ENCODE measurements around the gene MYLIP. TPM values are rescaled to one million over a fixed set of nuclear protein-coding genes. Genes with fewer than 3 reads are reported as not detected.
A peak's percentile ranks its signal among the peaks of the same experiment; 100 is the strongest.

MYLIP gene
- total RNA-seq, 1 experiment from 2014 or later, result 50.0 TPM

DNA sequence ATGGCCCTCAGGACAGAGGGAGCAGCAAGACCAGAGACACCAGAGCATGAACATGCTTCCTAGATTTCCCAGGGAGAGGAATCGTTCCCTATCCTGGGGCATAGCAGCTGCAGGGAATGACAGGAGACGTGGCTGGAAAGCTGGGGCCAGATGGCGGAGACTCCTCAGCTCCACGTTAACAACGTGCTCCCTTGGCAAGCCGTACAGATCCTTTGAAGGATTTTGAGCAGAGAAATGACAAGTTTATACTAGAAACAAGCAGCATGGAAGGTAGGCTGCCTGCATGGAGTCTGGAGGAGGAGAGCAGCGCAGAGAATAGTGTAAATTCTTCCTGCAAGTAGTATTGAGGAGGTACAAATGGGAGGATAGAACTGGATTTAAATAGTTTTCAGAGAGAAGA lies 11.7 kb downstream of the MYLIP start (continued):
- TF ChIP-seq, protein P1, sequence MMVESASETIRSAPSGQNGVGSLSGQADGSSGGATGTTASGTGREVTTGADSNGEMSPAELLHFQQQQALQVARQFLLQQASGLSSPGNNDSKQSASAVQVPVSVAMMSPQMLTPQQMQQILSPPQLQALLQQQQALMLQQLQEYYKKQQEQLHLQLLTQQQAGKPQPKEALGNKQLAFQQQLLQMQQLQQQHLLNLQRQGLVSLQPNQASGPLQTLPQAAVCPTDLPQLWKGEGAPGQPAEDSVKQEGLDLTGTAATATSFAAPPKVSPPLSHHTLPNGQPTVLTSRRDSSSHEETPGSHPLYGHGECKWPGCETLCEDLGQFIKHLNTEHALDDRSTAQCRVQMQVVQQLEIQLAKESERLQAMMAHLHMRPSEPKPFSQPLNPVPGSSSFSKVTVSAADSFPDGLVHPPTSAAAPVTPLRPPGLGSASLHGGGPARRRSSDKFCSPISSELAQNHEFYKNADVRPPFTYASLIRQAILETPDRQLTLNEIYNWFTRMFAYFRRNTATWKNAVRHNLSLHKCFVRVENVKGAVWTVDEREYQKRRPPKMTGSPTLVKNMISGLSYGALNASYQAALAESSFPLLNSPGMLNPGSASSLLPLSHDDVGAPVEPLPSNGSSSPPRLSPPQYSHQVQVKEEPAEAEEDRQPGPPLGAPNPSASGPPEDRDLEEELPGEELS (CRISPR knock-in tag; IDR thresholded peaks at IDR 0.05), result no peak
- TF ChIP-seq, protein P2, sequence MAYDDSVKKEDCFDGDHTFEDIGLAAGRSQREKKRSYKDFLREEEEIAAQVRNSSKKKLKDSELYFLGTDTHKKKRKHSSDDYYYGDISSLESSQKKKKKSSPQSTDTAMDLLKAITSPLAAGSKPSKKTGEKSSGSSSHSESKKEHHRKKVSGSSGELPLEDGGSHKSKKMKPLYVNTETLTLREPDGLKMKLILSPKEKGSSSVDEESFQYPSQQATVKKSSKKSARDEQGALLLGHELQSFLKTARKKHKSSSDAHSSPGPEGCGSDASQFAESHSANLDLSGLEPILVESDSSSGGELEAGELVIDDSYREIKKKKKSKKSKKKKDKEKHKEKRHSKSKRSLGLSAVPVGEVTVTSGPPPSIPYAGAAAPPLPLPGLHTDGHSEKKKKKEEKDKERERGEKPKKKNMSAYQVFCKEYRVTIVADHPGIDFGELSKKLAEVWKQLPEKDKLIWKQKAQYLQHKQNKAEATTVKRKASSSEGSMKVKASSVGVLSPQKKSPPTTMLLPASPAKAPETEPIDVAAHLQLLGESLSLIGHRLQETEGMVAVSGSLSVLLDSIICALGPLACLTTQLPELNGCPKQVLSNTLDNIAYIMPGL (CRISPR knock-in tag; IDR thresholded peaks at IDR 0.05), result no peak

DNA sequence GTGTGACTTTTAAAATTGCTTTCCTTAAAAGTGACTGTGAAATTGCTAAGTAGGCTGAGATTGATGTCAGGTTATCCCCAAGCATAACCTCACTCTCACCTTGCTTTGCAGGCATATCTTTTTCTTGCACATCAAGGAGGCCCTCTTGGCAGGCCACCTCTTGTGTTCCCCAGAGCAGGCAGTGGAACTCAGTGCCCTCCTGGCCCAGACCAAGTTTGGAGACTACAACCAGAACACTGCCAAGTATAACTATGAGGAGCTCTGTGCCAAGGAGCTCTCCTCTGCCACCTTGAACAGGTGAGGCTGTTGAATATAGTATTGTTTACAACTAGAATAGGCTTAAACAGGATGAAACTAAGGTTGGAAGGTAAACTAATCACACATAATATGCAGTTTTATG lies 12.6 kb downstream of the MYLIP start:
- H3K9me3 Mint-ChIP-seq, result peaks cover 6% of the 10 kb centered on the region
- H3K4me1 Mint-ChIP-seq, result peaks cover 48% of the 10 kb centered on the region
- DNase-seq (ENCODE audit: low spot score), result no peak
- peaks cover 78% of the 10 kb centered on the region for H3K36me3 Mint-ChIP-seq
- H3K4me3 Mint-ChIP-seq, result no peak overlapping the region
- CTCF ChIA-PET, result no interaction called here
- 0 out of 2 replicates have a peak overlapping the region, but pooled peaks have one; percentile 37 for H3K27ac Mint-ChIP-seq
- no peaks in the 10 kb centered on the region for H3K27me3 Mint-ChIP-seq (ENCODE audit: low read depth)
- TF ChIP-seq E2F5 (CRISPR knock-in tag; IDR thresholded peaks at IDR 0.05), result no peak
- TF ChIP-seq ZNF121 (CRISPR knock-in tag; IDR thresholded peaks at IDR 0.05), result no peak
- no peak for TF ChIP-seq ZNF396 (CRISPR knock-in tag; IDR thresholded peaks at IDR 0.05; ENCODE audit: borderline replicate concordance)
- TF ChIP-seq CTCF (IDR thresholded peaks at IDR 0.05), result no peak
- TF ChIP-seq ZNF138 (CRISPR knock-in tag; conservative IDR thresholded peaks at IDR 0.05), result no peak
- TF ChIP-seq, protein P3, sequence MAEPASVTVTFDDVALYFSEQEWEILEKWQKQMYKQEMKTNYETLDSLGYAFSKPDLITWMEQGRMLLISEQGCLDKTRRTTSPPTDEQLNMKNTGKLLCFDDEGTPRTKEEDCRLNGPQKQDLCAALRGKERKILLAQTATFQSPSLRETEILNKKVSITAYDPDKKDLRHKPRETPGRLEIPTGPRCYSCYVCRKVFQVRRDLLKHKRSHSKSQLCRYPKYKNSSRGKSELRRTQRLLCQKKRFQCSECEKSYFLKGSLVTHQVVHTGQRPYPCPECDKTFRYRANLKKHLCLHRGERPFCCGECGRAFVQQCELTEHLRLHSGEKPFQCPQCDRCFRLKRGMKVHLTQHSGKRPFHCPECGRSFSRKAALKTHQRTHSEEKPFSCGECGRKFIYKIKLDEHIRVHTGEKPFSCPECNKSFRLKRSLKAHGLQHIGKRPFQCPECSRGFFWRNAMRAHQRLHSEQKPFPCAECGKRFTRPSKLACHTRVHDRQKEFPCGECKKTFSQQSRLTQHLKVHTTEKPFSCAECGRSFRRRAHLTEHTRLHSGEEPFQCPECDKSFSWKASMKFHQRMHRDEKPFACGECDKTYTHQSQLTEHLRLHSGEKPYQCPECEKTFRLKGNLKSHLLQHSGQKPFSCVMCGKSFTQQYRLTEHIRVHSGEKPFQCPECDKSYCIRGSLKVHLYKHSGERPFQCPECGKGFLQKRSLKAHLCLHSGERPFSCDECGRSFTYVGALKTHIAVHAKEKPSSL (CRISPR knock-in tag; conservative IDR thresholded peaks at IDR 0.05), result no peak
- no peak for TF ChIP-seq ESRRA (CRISPR knock-in tag; IDR thresholded peaks at IDR 0.05; ENCODE audit: borderline replicate concordance)
- TF ChIP-seq CREM (CRISPR knock-in tag; IDR thresholded peaks at IDR 0.05), result no peak
- TF ChIP-seq, protein P2 (CRISPR knock-in tag; IDR thresholded peaks at IDR 0.05), result no peak
- TF ChIP-seq, protein P4, sequence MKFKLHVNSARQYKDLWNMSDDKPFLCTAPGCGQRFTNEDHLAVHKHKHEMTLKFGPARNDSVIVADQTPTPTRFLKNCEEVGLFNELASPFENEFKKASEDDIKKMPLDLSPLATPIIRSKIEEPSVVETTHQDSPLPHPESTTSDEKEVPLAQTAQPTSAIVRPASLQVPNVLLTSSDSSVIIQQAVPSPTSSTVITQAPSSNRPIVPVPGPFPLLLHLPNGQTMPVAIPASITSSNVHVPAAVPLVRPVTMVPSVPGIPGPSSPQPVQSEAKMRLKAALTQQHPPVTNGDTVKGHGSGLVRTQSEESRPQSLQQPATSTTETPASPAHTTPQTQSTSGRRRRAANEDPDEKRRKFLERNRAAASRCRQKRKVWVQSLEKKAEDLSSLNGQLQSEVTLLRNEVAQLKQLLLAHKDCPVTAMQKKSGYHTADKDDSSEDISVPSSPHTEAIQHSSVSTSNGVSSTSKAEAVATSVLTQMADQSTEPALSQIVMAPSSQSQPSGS (CRISPR knock-in tag; IDR thresholded peaks at IDR 0.05; ENCODE audit: borderline replicate concordance, low read depth), result no peak
- no peak for TF ChIP-seq SOX15 (CRISPR knock-in tag; IDR thresholded peaks at IDR 0.05)
- no peak for TF ChIP-seq E2F1 (CRISPR knock-in tag; IDR thresholded peaks at IDR 0.05)
- TF ChIP-seq GRHL2 (CRISPR knock-in tag; IDR thresholded peaks at IDR 0.05; ENCODE audit: insufficient replicate concordance, severe bottlenecking), result no peak
- TF ChIP-seq ZNF232 (CRISPR knock-in tag; IDR thresholded peaks at IDR 0.05), result no peak
- TF ChIP-seq GTF2I (CRISPR knock-in tag; conservative IDR thresholded peaks at IDR 0.05), result no peak
- TF ChIP-seq ZNF671 (CRISPR knock-in tag; IDR thresholded peaks at IDR 0.05), result no peak
- TF ChIP-seq FOXJ3 (CRISPR knock-in tag; IDR thresholded peaks at IDR 0.05; ENCODE audit: borderline replicate concordance), result no peak
- POLR2A ChIA-PET, result no interaction called here
- no peak for ATAC-seq
